SK-N-SH (cell line): Measurements from ENCODE around the gene SMIM27.

Experiments used
- CHD2 ChIP-seq: fragments of 150-350 bp; IDR thresholded peaks from 2 replicates; pipeline ENCODE4 v1.6.1; 2018; ENCODE audit warnings: low read length; ENCODE audit not compliant: partially characterized antibody
- CTCF ChIP-seq: fragments of 200-600 bp; sonication (generic); IDR thresholded peaks from 2 replicates; pipeline ENCODE4 v1.6.1; 2017; ENCODE audit warnings: antibody characterized with exemption, mild to moderate bottlenecking, moderate library complexity
- FOXM1 ChIP-seq: IDR thresholded peaks from 2 replicates; pipeline ENCODE4 v1.4.0; 2012; ENCODE audit warnings: low read depth, mild to moderate bottlenecking
- MXI1 ChIP-seq: IDR thresholded peaks from 2 replicates; pipeline ENCODE4 v1.6.1; 2012; ENCODE audit warnings: mild to moderate bottlenecking, low read depth, low read length, improper control_type of control experiment
- NRF1 ChIP-seq: IDR thresholded peaks from 2 replicates; pipeline ENCODE4 v1.6.1; 2012; ENCODE audit warnings: low read depth, mild to moderate bottlenecking, low read length
- TAF1 ChIP-seq: IDR thresholded peaks from 2 replicates; pipeline ENCODE4 v1.6.1; 2012; ENCODE audit warnings: low read depth, mild to moderate bottlenecking, low read length, moderate library complexity, borderline replicate concordance
- ZBTB33 ChIP-seq: IDR thresholded peaks from 2 replicates; pipeline ENCODE4 v1.4.0; 2012; ENCODE audit warnings: low read depth, borderline replicate concordance

- TF ChIP-seq TAF1 = peak; percentile 99
- no peak for TF ChIP-seq FOXM1
- TF ChIP-seq ZBTB33 = peak; percentile 69; the same call in 1 of the 2 replicates
- TF ChIP-seq CTCF = no peak
- no peak for TF ChIP-seq NRF1
- TF ChIP-seq CHD2 = peak; percentile 74
- TF ChIP-seq MXI1 = peak; percentile 63; the same call in 1 of the 2 replicates
Measured at GRCh38 chr9:32552172-32552872, at the start of gene SMIM27, which contains the start of gene TOPORS.
